Right atrium auricular region (tissue), 2 donors: ENCODE measurements around the gene PROSER3. TPM values are rescaled to one million over a fixed set of nuclear protein-coding genes. Genes with fewer than 3 reads are reported as not detected.

Experiments used
- DNase-seq: peaks from one replicate; pipeline ENCODE4 v3.0.0-alpha.2; 2019; ENCODE audit warnings: low spot score
- H3K27ac ChIP-seq, 2 donors: fragments of 200-600 bp; sonication (generic); 1 replicate in 1 of 2; 2 replicates in 1 of 2; pipeline ENCODE4 v1.5.1; 2016 to 2019
- H3K27me3 ChIP-seq, 2 donors: fragments of 200-600 bp; sonication (generic); one replicate each; pipeline versions ENCODE4 v1.5.1 to v1.6.0; 2017 to 2019
- H3K36me3 ChIP-seq: fragments of 200-600 bp; sonication (generic); one replicate; pipeline ENCODE4 v1.5.1; 2016
- H3K4me1 ChIP-seq, 2 donors: fragments of 200-600 bp; sonication (generic); one replicate each; pipeline versions ENCODE4 v1.5.1 to v1.6.0; 2017 to 2019
- H3K4me3 ChIP-seq, 2 donors: fragments of 200-600 bp; sonication (generic); 1 replicate in 1 of 2; 2 replicates in 1 of 2; pipeline ENCODE4 v1.5.1; 2017 to 2019; ENCODE audit warnings: mild to moderate bottlenecking in 1 of 2, moderate library complexity in 1 of 2
- H3K9me3 ChIP-seq, 2 donors: fragments of 200-600 bp; sonication (generic); one replicate each; pipeline ENCODE4 v1.5.1; 2019
- CTCF ChIP-seq, 2 donors: fragments of 200-600 bp; sonication (generic); IDR thresholded peaks; one replicate each; pipeline ENCODE4 v1.5.1; 2019; ENCODE audit warnings: antibody characterized with exemption in 2 of 2
- total RNA-seq, 2 donors: library from RNA; depleted of rRNA; stranded (reverse); fragments of >200 nt; gene quantifications; one replicate each; pipeline ENCODE4 v1.1.0, GENCODE V29; 2016

PROSER3 gene
- total RNA-seq, 2 donors from 2014 or later = 7.2 TPM

GRCh38 chr19:35748106-35749020 lies 9.6 kb upstream of the PROSER3 start, which contains the start of gene LIN37:
LIN37 (plus strand) TSS chr19:35748576; CDS start chr19:35748725, 149 bp downstream.
- Histone ChIP-seq H3K36me3 (peaks cover 15% of the 10 kb centered on the region), H3K9me3 (no peaks in the 10 kb centered on the region), H3K27me3 (no peaks in the 10 kb centered on the region), H3K27ac (peak within 1 kb of the TSS; percentile 82 to 87), H3K4me1 (peaks cover 0 to 44% of the 10 kb centered on the region in 2 donors), H3K4me3 (peak within 1 kb of the TSS; percentile 88 to 94)
- DNase-seq = peak; percentile 100
- no peak for TF ChIP-seq CTCF (IDR thresholded peaks at IDR 0.05)

- Histone ChIP-seq H3K4me3 (no peak overlapping the region), H3K27me3 (no peaks in the 10 kb centered on the region), H3K27ac (no peak overlapping the region), H3K36me3 (peaks cover 28% of the 10 kb centered on the region), H3K4me1 (peaks cover 0 to 36% of the 10 kb centered on the region in 2 donors), H3K9me3 (no peaks in the 10 kb centered on the region)
- TF ChIP-seq CTCF (IDR thresholded peaks at IDR 0.05) = no peak
- DNase-seq = no peak
Measured at GRCh38 chr19:35750167-35750566, 7.8 kb upstream of the PROSER3 start.

- TF ChIP-seq CTCF (IDR thresholded peaks at IDR 0.05) = no peak
- peaks cover 28% of the 10 kb centered on the region for H3K36me3 ChIP-seq
- no peak overlapping the region for H3K4me3 ChIP-seq
- H3K27ac ChIP-seq = no peak overlapping the region
- peaks cover 0 to 44% of the 10 kb centered on the region in 2 donors for H3K4me1 ChIP-seq
- no peaks in the 10 kb centered on the region for H3K9me3 ChIP-seq
- no peaks in the 10 kb centered on the region for H3K27me3 ChIP-seq
- DNase-seq = no peak
Measured at GRCh38 chr19:35751839-35752745, 5.9 kb upstream of the PROSER3 start.

- Histone ChIP-seq H3K36me3 (peaks cover 28% of the 10 kb centered on the region), H3K4me3 (no peak overlapping the region), H3K27me3 (no peaks in the 10 kb centered on the region), H3K9me3 (no peaks in the 10 kb centered on the region), H3K27ac (no peak overlapping the region), H3K4me1 (peaks cover 0 to 43% of the 10 kb centered on the region in 2 donors)
- DNase-seq = no peak
- no peak for TF ChIP-seq CTCF (IDR thresholded peaks at IDR 0.05)
Measured at GRCh38 chr19:35752746-35753350, 5.1 kb upstream of the PROSER3 start.

GRCh38 chr19:35753634-35754369 lies 4.2 kb upstream of the PROSER3 start:
- TF ChIP-seq CTCF (IDR thresholded peaks at IDR 0.05) = no peak
- peaks cover 28% of the 10 kb centered on the region for H3K36me3 ChIP-seq
- no peak for DNase-seq
- H3K4me1 ChIP-seq = peaks cover 0 to 44% of the 10 kb centered on the region in 2 donors
- H3K27me3 ChIP-seq = no peaks in the 10 kb centered on the region
- no peaks in the 10 kb centered on the region for H3K9me3 ChIP-seq
- no peak overlapping the region for H3K4me3 ChIP-seq
- peak overlapping the region; percentile 97 to 98 for H3K27ac ChIP-seq
